Measurements from ENCODE around the gene SPINK2. TPM values are rescaled to one million over a fixed set of nuclear protein-coding genes. Genes with fewer than 3 reads are reported as not detected.

SPINK2 gene
- total and polyA plus RNA-seq, 2 donors (not counting 3 experiments of a cell fraction or from before 2014, with no cell fraction given), result 0.71 TPM; not detected in 1

GRCh38 chr4:56818797-56819196 is 2.7 kb downstream of the SPINK2 start:
- H3K27ac ChIP-seq (ENCODE audit: insufficient read depth, low read depth, low read length), result no peak overlapping the region

More at GRCh38 chr4:56818797-56819196, 2.7 kb downstream of the SPINK2 start:
- FAIRE-seq (no peak), DNase-seq (ENCODE audit: low read depth, low spot score) (no peak)
- H2AFZ ChIP-seq (ENCODE audit: low read depth, low read length), result no peak overlapping the region
- no peaks in the 10 kb centered on the region for H3K9me3 ChIP-seq (replicated peaks; ENCODE audit: control insufficient read depth, insufficient read depth, low read length)
- H3K9ac ChIP-seq (replicated peaks; ENCODE audit: extremely low read depth, insufficient read depth, low read length), result no peak overlapping the region
- TF ChIP-seq JUN (IDR thresholded peaks at IDR 0.05; ENCODE audit: borderline replicate concordance, insufficient read depth, insufficient read length, low read depth), result no peak
- no peak for TF ChIP-seq EZH2 (IDR thresholded peaks at IDR 0.05; ENCODE audit: borderline replicate concordance, low read depth, low read length, severe bottlenecking)
- TF ChIP-seq POLR2AphosphoS5 (IDR thresholded peaks at IDR 0.05; ENCODE audit: insufficient read depth, low read depth, low read length), result no peak
- no peak for TF ChIP-seq MAX (IDR thresholded peaks at IDR 0.05; ENCODE audit: insufficient read depth, insufficient read length)
- no peak for TF ChIP-seq FOS (IDR thresholded peaks at IDR 0.05; ENCODE audit: borderline replicate concordance, insufficient read depth, low read length)
- TF ChIP-seq POLR2A (IDR thresholded peaks at IDR 0.05; ENCODE audit: low read depth, low read length), result no peak
- no peak for TF ChIP-seq MYC (IDR thresholded peaks at IDR 0.05; ENCODE audit: low read depth, low read length)
- no peak for TF ChIP-seq CTCF (IDR thresholded peaks at IDR 0.05; ENCODE audit: extremely low read depth in 1 of 2, insufficient read depth in 1 of 2, low read depth in 1 of 2, low read length in 2 of 2)
- TF ChIP-seq GATA2 (IDR thresholded peaks at IDR 0.05; ENCODE audit: insufficient read depth, insufficient read length, low read depth, low read length), result no peak
- H3K4me1 ChIP-seq (ENCODE audit: control insufficient read depth, extremely low read depth, insufficient read depth, low read length), result peaks cover 4% of the 10 kb centered on the region
- H3K27me3 ChIP-seq (ENCODE audit: control insufficient read depth in 2 of 2, insufficient read depth in 2 of 2, low read length in 2 of 2), result peaks cover 16 to 20% of the 10 kb centered on the region in 2 experiments
- no peaks in the 10 kb centered on the region for H3K36me3 ChIP-seq (ENCODE audit: control insufficient read depth in 2 of 2, extremely low read depth in 1 of 2, insufficient read depth in 2 of 2, low read length in 2 of 2)
- H3K9me1 ChIP-seq (replicated peaks; ENCODE audit: control insufficient read depth, extremely low read depth, insufficient read depth, low read length), result no peaks in the 10 kb centered on the region
- BruUV-seq (replicated peaks), result no TSS peak
- no peaks in the 10 kb centered on the region for H4K20me1 ChIP-seq (replicated peaks; ENCODE audit: control insufficient read depth, extremely low read depth, insufficient read depth, low read length)
- H3K4me3 ChIP-seq (replicated peaks in 1 of 3; ENCODE audit: insufficient read depth in 1 of 3, low read depth in 1 of 3, low read length in 3 of 3), result no peak overlapping the region
- intact Hi-C loops (cut with micrococcal nuclease), result no loop called here
- no peaks in the 10 kb centered on the region for H3K79me2 ChIP-seq (ENCODE audit: control insufficient read depth, insufficient read depth, low read length)
- ChIA-PET POLR2A (no interaction called here), CTCF (interaction anchor here (1.4 kb wide), 1 partner anchor 18 kb away, joined by 4 read pairs; no protein-coding TSS in a partner anchor)
- dilution Hi-C loops (cut with MboI; ENCODE audit: extremely low pct_ligation_motif_present, low sequenced_read_pairs), result no loop called here
- no peak overlapping the region for H3K4me2 ChIP-seq (ENCODE audit: insufficient read depth, low read length)

Measured in endothelial cell of umbilical vein (primary cell).